Measurements from ENCODE around the gene SYTL3.

Gene SYTL3

DNA sequence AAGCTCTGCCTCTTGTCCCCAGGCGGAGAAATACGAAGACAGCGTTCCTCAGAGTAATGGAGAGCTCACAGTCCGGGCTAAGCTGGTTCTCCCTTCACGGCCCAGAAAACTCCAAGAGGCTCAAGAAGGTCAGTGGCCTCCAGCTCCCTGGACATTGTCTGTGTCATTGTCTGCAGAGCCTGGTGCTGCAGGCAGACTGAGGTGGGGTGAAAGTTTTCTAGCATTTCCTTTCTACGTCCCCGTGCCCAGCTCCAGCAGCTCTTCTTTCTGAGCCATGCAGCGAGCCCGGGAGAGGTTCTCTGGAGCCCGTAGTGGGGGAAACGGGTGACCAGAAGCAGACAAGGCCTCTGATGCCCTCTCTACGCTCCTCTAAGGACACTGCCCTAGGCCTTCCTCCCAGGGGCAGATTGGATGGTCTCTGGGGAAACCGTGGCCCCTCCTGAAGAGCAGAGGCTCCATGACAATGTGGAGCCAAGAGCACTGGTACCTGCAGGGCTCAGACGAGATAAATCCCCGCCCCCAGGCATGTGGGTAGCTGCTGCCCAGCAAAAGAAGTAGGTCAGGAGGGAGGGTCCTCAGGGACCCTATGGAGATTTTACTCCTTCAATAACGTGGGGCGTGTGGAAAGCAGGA, 110.9 kb downstream of the SYTL3 start:
- H3K9me3 ChIP-seq (replicated peaks in 1 of 2; ENCODE audit: control insufficient read depth in 2 of 2, insufficient read depth in 1 of 2, low read depth in 1 of 2, low read length in 2 of 2) = no peaks in the 10 kb centered on the region
- H3K4me2 ChIP-seq (ENCODE audit: insufficient read depth, low read length, poor library complexity, severe bottlenecking) = no peak overlapping the region
- no peak overlapping the region for H4K8ac ChIP-seq (ENCODE audit: low read depth, low read length)
- H3K14ac ChIP-seq (ENCODE audit: low read length) = no peak overlapping the region
- H3K4ac ChIP-seq (ENCODE audit: low read length) = no peak overlapping the region
- no peak overlapping the region for H3K27ac ChIP-seq (replicated peaks; ENCODE audit: low read length)
- WGBS, 2 donors (ENCODE audit: extremely low coverage in 2 of 2, insufficient read length in 2 of 2, insufficient replicate concordance in 1 of 2) = no CpG with 5 or more reads among the region's 17 CpGs
- H3K4me1 ChIP-seq (ENCODE audit: control insufficient read depth in 2 of 2, insufficient read depth in 1 of 2, low read depth in 1 of 2, low read length in 2 of 2) = peaks cover 4 to 10% of the 10 kb centered on the region in 2 donors
- no peaks in the 10 kb centered on the region for H3K27me3 ChIP-seq (ENCODE audit: control insufficient read depth in 3 of 3, insufficient read depth in 3 of 3, low read depth in 1 of 3, low read length in 3 of 3)
- no peak overlapping the region for H2BK5ac ChIP-seq (ENCODE audit: low read length)
- H4K91ac ChIP-seq (ENCODE audit: low read depth, low read length, poor library complexity) = no peak overlapping the region
- H3K23ac ChIP-seq (ENCODE audit: low read depth, low read length, poor library complexity) = no peak overlapping the region
- H2BK12ac ChIP-seq (ENCODE audit: low read length) = no peak overlapping the region
- no peak overlapping the region for H2BK15ac ChIP-seq (ENCODE audit: low read length)
- no peak overlapping the region for H3K9ac ChIP-seq (ENCODE audit: low read depth, low read length, poor library complexity)
- peaks cover 1% of the 10 kb centered on the region for H3K79me1 ChIP-seq (ENCODE audit: low read depth, low read length)
- H2AFZ ChIP-seq (ENCODE audit: low read length) = peak overlapping the region; percentile 61
- no peak overlapping the region for H2BK120ac ChIP-seq (ENCODE audit: low read depth, low read length)
- DNase-seq (ENCODE audit: low spot score) = no peak
- H3K4me3 ChIP-seq (ENCODE audit: low read length in 2 of 2) = no peak overlapping the region
- peak overlapping the region; percentile 56 for H3K18ac ChIP-seq (ENCODE audit: low read length)
- peak overlapping the region; percentile 53 for H2AK5ac ChIP-seq (ENCODE audit: low read depth, low read length)
- peaks cover 7 to 19% of the 10 kb centered on the region in 2 donors for H3K36me3 ChIP-seq (replicated peaks in 1 of 2; ENCODE audit: control insufficient read depth in 2 of 2, insufficient read depth in 2 of 2, low read length in 2 of 2)

DNA sequence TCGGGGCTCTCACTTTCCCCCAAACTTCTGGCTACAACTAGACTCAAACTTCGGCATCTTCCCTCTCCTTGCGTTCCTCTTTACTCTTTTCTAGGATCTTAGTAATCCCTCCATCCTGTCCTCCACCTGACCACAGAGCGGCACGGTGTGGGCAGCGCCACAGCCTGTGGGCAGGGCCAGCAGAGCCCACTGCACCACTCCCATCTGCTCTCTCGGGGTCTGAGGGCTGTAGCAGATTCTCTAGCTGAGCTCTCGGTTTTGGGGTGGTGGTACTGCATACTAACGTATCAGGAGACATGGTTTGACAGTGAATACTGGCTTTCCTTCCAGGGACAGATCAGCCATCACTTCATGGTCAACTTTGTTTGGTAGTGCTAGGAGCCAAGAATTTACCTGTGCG, 111.9 kb downstream of the SYTL3 start:
- Histone ChIP-seq H3K4ac (ENCODE audit: low read length) (no peak overlapping the region), H4K91ac (ENCODE audit: low read depth, low read length, poor library complexity) (no peak overlapping the region), H3K79me1 (ENCODE audit: low read depth, low read length) (peaks cover 1% of the 10 kb centered on the region), H2BK15ac (ENCODE audit: low read length) (no peak overlapping the region), H2AK5ac (ENCODE audit: low read depth, low read length) (no peak overlapping the region), H3K9ac (ENCODE audit: low read depth, low read length, poor library complexity) (no peak overlapping the region), H3K4me3 (ENCODE audit: low read length in 2 of 2) (no peak overlapping the region), H4K8ac (ENCODE audit: low read depth, low read length) (no peak overlapping the region), H2AFZ (ENCODE audit: low read length) (no peak overlapping the region), H2BK120ac (ENCODE audit: low read depth, low read length) (no peak overlapping the region), H3K14ac (ENCODE audit: low read length) (no peak overlapping the region), H3K27me3 (ENCODE audit: control insufficient read depth in 3 of 3, insufficient read depth in 3 of 3, low read depth in 1 of 3, low read length in 3 of 3) (no peaks in the 10 kb centered on the region), H3K18ac (ENCODE audit: low read length) (no peak overlapping the region), H3K4me2 (ENCODE audit: insufficient read depth, low read length, poor library complexity, severe bottlenecking) (no peak overlapping the region), H3K23ac (ENCODE audit: low read depth, low read length, poor library complexity) (no peak overlapping the region), H2BK5ac (ENCODE audit: low read length) (no peak overlapping the region), H2BK12ac (ENCODE audit: low read length) (no peak overlapping the region), H3K36me3 (replicated peaks in 1 of 2; ENCODE audit: control insufficient read depth in 2 of 2, insufficient read depth in 2 of 2, low read length in 2 of 2) (peaks cover 14 to 29% of the 10 kb centered on the region in 2 donors), H3K9me3 (replicated peaks in 1 of 2; ENCODE audit: control insufficient read depth in 2 of 2, insufficient read depth in 1 of 2, low read depth in 1 of 2, low read length in 2 of 2) (no peaks in the 10 kb centered on the region), H3K4me1 (ENCODE audit: control insufficient read depth in 2 of 2, insufficient read depth in 1 of 2, low read depth in 1 of 2, low read length in 2 of 2) (peaks cover 4 to 10% of the 10 kb centered on the region in 2 donors), H3K27ac (replicated peaks; ENCODE audit: low read length) (no peak overlapping the region)
- WGBS, 2 donors (ENCODE audit: extremely low coverage in 2 of 2, insufficient read length in 2 of 2, insufficient replicate concordance in 1 of 2) = no CpG with 5 or more reads among the region's 10 CpGs
- DNase-seq (ENCODE audit: low spot score) = no peak

GRCh38 chr6:158762787-158763433, 113.1 kb downstream of the SYTL3 start:
- no peaks in the 10 kb centered on the region for H3K79me1 ChIP-seq (ENCODE audit: low read depth, low read length)
- H3K4me1 ChIP-seq (ENCODE audit: control insufficient read depth in 2 of 2, insufficient read depth in 1 of 2, low read depth in 1 of 2, low read length in 2 of 2) = peaks cover 4 to 7% of the 10 kb centered on the region in 2 donors
- no peaks in the 10 kb centered on the region for H3K27me3 ChIP-seq (ENCODE audit: control insufficient read depth in 3 of 3, insufficient read depth in 3 of 3, low read depth in 1 of 3, low read length in 3 of 3)
- no peak overlapping the region for H2AFZ ChIP-seq (ENCODE audit: low read length)
- H3K27ac ChIP-seq (replicated peaks; ENCODE audit: low read length) = no peak overlapping the region
- H3K9me3 ChIP-seq (replicated peaks in 1 of 2; ENCODE audit: control insufficient read depth in 2 of 2, insufficient read depth in 1 of 2, low read depth in 1 of 2, low read length in 2 of 2) = no peaks in the 10 kb centered on the region
- no peak overlapping the region for H4K91ac ChIP-seq (ENCODE audit: low read depth, low read length, poor library complexity)
- no peak for DNase-seq (ENCODE audit: low spot score)
- no peak overlapping the region for H3K4ac ChIP-seq (ENCODE audit: low read length)
- no peak overlapping the region for H2BK120ac ChIP-seq (ENCODE audit: low read depth, low read length)
- H3K18ac ChIP-seq (ENCODE audit: low read length) = no peak overlapping the region
- peaks cover 23 to 41% of the 10 kb centered on the region in 2 donors for H3K36me3 ChIP-seq (replicated peaks in 1 of 2; ENCODE audit: control insufficient read depth in 2 of 2, insufficient read depth in 2 of 2, low read length in 2 of 2)
- no CpG with 5 or more reads among the region's 12 CpGs for WGBS, 2 donors (ENCODE audit: extremely low coverage in 2 of 2, insufficient read length in 2 of 2, insufficient replicate concordance in 1 of 2)
- no peak overlapping the region for H2BK12ac ChIP-seq (ENCODE audit: low read length)
- H3K23ac ChIP-seq (ENCODE audit: low read depth, low read length, poor library complexity) = no peak overlapping the region
- H2BK5ac ChIP-seq (ENCODE audit: low read length) = no peak overlapping the region
- peak overlapping the region in 1 of 2 donors; percentile 50 for H3K4me3 ChIP-seq (ENCODE audit: low read length in 2 of 2)
- no peak overlapping the region for H4K8ac ChIP-seq (ENCODE audit: low read depth, low read length)
- H3K9ac ChIP-seq (ENCODE audit: low read depth, low read length, poor library complexity) = no peak overlapping the region
- H3K4me2 ChIP-seq (ENCODE audit: insufficient read depth, low read length, poor library complexity, severe bottlenecking) = no peak overlapping the region
- H2AK5ac ChIP-seq (ENCODE audit: low read depth, low read length) = no peak overlapping the region
- H3K14ac ChIP-seq (ENCODE audit: low read length) = no peak overlapping the region
- no peak overlapping the region for H2BK15ac ChIP-seq (ENCODE audit: low read length)

DNA sequence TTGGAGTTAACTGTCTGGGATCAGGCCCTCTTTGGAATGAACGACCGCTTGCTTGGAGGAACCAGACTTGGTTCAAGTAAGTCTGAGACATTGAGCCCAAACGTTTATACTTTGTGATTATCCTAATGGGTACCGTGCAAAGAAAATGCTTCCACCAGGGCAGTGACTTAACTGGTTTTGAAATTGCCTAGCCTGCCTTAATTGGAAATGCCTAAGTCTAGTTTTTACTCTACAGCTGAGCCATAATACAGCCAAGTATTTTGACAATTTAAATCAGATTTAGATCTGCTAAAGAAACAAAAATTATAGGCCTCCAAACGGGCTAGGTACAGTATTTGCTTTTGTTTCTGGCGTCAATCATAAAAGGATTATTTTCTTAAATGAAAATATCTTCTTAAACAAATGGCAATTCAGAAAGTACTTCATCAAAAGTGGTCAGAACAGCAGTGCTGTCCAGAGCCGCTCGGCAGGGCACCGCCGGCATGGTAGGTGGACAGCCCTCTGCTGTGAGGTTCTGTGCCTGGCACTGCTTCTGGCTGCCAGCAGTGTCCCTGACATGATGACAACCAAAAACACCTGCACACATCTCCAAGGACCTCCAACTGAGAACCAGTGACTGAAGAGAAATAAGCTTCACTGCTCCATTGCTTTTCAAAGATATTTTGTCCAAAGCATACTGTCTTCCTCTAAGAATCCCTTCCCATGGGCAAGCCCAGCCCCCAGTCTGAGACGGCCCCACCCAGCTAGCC, 113.8 kb downstream of the SYTL3 start:
- Histone ChIP-seq H3K9ac (ENCODE audit: low read depth, low read length, poor library complexity) (no peak overlapping the region), H2BK12ac (ENCODE audit: low read length) (no peak overlapping the region), H2BK5ac (ENCODE audit: low read length) (peak overlapping the region; percentile 9), H3K4me1 (ENCODE audit: control insufficient read depth in 2 of 2, insufficient read depth in 1 of 2, low read depth in 1 of 2, low read length in 2 of 2) (peaks cover under 1 to 4% of the 10 kb centered on the region in 2 donors), H3K79me1 (ENCODE audit: low read depth, low read length) (no peaks in the 10 kb centered on the region), H2BK120ac (ENCODE audit: low read depth, low read length) (no peak overlapping the region), H3K14ac (ENCODE audit: low read length) (no peak overlapping the region), H3K27me3 (ENCODE audit: control insufficient read depth in 3 of 3, insufficient read depth in 3 of 3, low read depth in 1 of 3, low read length in 3 of 3) (no peaks in the 10 kb centered on the region), H3K23ac (ENCODE audit: low read depth, low read length, poor library complexity) (no peak overlapping the region), H2BK15ac (ENCODE audit: low read length) (no peak overlapping the region), H3K4ac (ENCODE audit: low read length) (no peak overlapping the region), H3K4me3 (ENCODE audit: low read length in 2 of 2) (no peak overlapping the region), H3K4me2 (ENCODE audit: insufficient read depth, low read length, poor library complexity, severe bottlenecking) (no peak overlapping the region), H3K18ac (ENCODE audit: low read length) (no peak overlapping the region), H2AK5ac (ENCODE audit: low read depth, low read length) (no peak overlapping the region), H3K9me3 (replicated peaks in 1 of 2; ENCODE audit: control insufficient read depth in 2 of 2, insufficient read depth in 1 of 2, low read depth in 1 of 2, low read length in 2 of 2) (no peaks in the 10 kb centered on the region), H2AFZ (ENCODE audit: low read length) (no peak overlapping the region), H3K27ac (replicated peaks; ENCODE audit: low read length) (no peak overlapping the region), H3K36me3 (replicated peaks in 1 of 2; ENCODE audit: control insufficient read depth in 2 of 2, insufficient read depth in 2 of 2, low read length in 2 of 2) (peaks cover 28 to 48% of the 10 kb centered on the region in 2 donors), H4K91ac (ENCODE audit: low read depth, low read length, poor library complexity) (no peak overlapping the region), H4K8ac (ENCODE audit: low read depth, low read length) (no peak overlapping the region)
- no CpG with 5 or more reads among the region's 11 CpGs for WGBS, 2 donors (ENCODE audit: extremely low coverage in 2 of 2, insufficient read length in 2 of 2, insufficient replicate concordance in 1 of 2)
- DNase-seq (ENCODE audit: low spot score) = no peak

Measured in neuronal stem cell (in vitro differentiated cells).